Astrocyte (in vitro differentiated cells and primary cell): ENCODE measurements around the gene STK24.

Experiments
- CTCF ChIP-seq: IDR thresholded peaks from 2 replicates; pipeline ENCODE4 v1.5.1; 2011; ENCODE audit warnings: low read depth, mild to moderate bottlenecking, inconsistent platforms, low read length, moderate library complexity; ENCODE audit not compliant: insufficient read depth
- EZH2 ChIP-seq: IDR thresholded peaks from 2 replicates; pipeline ENCODE4 v1.6.1; 2012; ENCODE audit warnings: mild to moderate bottlenecking, low read length, inconsistent platforms; ENCODE audit not compliant: insufficient read depth

- TF ChIP-seq EZH2, result no peak
- peak; percentile 77 for TF ChIP-seq CTCF
These were observed 110.2 kb downstream of the STK24 start for GRCh38 chr13:98466634-98467236.
